ELF-1 (cell line): ENCODE data around the gene SMIM12.
"Not testable (repeated sequence)": the region's sequence is repeated elsewhere in the genome, so short reads cannot be mapped to it uniquely, and the experiment has no call there.

ENCODE experiments used
- DNase-seq: peaks from one replicate; pipeline ENCODE4 v3.0.0-alpha.2; 2016; ENCODE audit warnings: low read depth, low spot score

SMIM12 gene

GRCh38 chr1:34844252-34844634 lies 15.3 kb downstream of the SMIM12 start:
- peak; percentile 94 for DNase-seq

DNA sequence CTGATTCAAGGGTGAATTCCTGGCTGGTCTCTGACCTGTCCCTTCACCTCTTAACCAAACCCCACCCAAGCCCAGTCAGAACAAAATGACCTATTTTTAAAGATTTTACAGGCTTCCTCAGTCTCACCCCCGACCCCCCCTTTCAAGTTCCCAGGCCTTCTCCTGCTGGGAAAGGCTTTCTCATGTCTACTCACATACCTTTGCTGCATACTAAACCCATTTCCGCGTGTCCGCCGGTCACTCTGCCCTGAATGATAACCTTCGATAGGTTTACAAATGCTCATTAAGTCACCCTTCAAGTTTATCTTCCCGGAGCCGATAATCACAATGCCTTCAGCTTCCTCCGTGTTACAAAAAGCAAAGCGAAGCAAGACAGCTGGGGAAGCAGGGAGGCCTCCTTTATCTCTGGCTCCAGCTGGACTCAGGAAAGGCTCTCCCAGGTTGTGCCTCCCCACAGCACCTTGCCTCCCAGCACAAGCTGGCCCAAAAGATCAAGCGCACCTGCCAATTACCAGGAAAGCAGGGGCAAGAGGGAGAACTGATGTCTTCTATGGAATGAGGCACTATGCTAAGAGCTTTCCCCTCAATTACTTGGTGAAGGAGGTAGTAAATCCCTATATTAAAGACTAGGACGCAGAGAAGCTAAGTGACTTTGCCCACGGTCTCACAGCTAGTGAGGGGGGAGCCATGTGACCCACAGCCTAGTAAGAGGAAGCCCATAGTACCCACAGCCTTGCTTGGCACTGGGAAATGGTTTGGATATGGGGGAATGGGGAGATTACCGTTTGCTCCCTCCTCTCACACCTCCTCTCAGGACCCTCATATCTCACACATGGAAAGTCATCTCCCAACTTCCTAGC lies 15.9 kb downstream of the SMIM12 start:
- peak; percentile 38 for DNase-seq

- DNase-seq, result no peak
These were observed 16.6 kb downstream of the SMIM12 start for GRCh38 chr1:34842952-34843371.

- DNase-seq, result no peak
These were observed 17.5 kb downstream of the SMIM12 start for GRCh38 chr1:34842073-34842472.

DNA sequence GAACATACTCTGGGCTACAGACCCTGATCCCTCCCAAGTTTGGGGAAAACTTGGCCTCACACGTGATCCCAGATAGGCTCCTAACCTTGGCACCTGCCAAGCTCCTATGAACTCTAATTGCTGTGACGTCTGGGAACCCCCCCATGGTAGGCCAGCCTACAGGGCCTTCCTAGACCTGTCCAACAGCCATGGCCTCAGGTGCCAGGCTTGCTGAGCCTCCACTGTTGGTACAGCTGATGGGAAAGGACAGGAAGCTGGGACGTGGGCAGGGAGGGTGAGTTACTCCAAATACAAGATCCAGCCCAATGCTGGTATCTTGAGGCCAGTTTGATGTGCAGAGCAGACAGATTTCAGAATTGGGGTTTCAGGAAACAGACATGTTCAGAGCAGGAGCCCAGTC lies 19.1 kb downstream of the SMIM12 start:
- no peak for DNase-seq

DNA sequence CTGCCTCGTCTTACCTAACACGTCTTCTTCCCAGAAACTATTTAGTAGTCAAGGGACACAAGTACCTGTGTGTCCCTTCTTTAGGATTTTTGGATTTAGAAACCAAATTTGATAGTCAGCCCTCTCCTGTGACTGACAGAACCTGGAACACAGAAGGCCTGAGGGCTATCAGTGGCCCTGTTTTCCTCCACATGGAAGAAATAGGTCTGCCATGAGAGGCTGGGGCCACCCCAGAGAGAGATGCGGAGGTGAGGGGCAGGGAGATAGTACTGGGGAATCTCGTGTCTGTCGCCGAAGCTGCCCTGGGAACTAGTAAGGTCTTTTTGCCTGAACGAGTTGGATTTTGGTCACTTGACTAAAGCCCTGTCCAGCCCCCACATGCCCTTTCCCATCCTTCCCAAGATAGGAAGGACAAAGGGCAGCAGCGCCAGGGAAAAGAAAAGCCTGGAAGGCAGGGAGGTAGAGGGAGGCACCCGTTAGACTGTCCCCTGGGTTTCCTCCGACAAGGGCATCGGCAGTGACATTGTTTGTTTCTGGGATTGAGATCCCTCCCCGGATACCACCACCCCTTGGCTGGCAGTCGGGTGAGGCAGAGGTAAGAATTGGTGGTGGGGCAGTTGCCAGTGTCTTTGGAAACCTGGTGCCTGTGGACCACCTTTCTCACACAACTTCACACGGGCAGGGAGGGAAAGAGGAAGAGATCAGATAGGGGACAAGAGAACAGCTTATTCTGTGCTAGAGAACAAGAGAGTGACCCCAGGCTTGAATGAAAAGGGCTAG lies 19.8 kb downstream of the SMIM12 start:
- no peak for DNase-seq

- DNase-seq, result no peak
These were observed 25.8 kb downstream of the SMIM12 start for GRCh38 chr1:34833711-34834110.

- DNase-seq, result no peak
These were observed 27.8 kb downstream of the SMIM12 start for GRCh38 chr1:34831721-34832246.

DNA sequence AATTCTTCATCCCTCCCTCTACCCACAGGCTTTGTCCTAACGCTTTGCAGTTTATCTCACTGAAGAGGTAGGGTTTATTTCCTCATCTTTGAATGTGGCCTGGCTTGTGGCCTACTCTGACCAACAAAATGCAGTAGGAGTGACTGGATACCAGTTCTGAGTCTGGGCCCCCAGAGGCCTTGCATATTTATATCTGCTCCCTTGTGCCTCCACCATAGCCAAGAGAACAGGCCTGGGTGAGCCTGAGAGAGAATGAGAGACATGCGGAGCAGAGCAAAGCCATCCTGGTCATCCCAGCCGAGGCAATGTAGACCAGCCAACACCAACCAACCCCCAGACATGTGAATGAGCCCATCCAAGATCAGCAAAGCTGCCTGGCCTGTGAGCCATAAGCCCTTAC lies 30.3 kb downstream of the SMIM12 start:
- DNase-seq, result no peak

DNA sequence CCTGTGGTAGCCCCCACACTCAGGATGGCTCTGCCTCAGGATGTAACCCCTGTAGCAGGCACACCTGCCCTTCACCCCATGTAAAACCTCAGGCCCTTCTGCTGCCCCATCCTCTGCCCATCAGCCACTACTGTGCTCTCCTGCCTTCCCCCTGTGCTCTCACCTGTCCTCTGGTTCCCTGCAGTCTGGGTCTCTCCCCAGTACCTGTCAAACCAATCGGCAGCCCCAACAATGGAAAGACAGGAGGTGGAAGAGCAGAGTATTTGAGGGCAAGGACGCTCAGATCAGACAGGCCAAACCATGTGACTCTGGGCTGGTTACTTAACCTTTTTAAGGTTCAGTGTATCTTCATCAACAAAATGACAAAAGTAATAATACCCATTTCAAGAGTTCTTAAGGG lies 30.9 kb downstream of the SMIM12 start:
- DNase-seq, result no peak

GRCh38 chr1:34827341-34827941 lies 32.1 kb downstream of the SMIM12 start:
- DNase-seq, result no peak

DNA sequence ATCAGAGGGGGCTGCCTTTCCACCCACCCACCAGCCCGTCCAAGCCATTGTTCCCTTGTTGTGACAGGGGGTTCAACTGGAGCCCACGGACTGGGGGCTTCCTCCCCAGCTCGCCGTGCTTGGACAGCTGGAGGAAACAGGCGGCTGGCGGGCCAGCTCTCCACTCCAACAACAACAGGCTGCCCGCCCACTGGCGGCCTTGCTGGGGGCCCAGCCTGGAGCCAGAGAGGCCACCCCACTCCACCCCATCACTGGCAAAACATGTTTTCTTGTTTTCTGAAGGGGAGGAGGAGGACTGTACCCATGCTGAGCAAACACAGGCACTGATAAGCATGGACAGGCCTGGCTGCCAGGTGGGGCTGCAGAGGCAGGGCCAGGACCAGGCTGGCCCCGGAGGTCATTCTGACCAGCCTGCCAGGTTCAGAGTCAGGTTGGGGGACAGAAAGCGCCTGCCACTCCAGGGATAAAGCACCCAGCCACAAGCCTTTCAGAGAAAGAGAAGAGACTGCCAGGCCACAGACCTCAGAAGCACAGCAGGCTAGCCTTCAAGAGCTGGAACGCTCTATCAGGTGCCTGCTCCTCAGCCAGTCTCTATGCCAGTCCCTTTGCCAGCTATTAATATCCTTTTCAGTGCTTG lies 34.0 kb downstream of the SMIM12 start:
- peak; percentile 68 for DNase-seq

DNA sequence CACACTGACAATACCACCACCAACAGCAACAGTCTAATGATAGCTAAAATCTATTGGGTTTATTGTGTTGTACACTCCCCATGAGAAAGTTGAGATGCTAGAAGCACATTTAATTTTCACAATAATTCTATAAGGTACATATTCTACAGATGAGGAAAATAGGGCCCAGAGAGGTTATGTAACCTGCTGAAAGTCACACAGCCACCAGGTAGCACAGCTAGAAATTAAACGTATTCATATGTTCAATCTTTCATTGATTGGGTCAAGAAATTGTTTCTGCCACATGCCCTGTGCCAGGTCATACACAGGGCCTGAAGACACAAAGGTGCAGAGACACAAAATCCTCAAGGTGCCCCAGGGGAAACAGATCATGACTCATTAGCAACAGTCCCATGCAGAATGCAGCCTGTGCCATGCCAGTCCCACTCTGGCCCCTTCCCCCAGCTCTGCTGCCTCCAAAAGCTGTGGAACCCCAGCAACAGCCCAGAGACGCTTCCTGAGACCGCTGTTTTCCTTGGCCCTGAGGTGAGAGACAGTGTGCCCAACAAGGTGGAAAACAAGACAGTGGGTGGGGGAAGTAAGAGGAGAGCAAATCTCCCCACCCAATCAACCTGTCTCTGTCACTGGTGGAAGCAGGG lies 34.6 kb downstream of the SMIM12 start:
- no peak for DNase-seq

GRCh38 chr1:34822202-34822601 lies 37.3 kb downstream of the SMIM12 start:
- no peak for DNase-seq

- not testable (repeated sequence) for DNase-seq
These were observed 40.7 kb downstream of the SMIM12 start for GRCh38 chr1:34818862-34819261.

GRCh38 chr1:34816778-34817177 lies 42.8 kb downstream of the SMIM12 start:
- DNase-seq, result no peak

- DNase-seq, result no peak
These were observed 43.2 kb downstream of the SMIM12 start for GRCh38 chr1:34816332-34816731.

DNA sequence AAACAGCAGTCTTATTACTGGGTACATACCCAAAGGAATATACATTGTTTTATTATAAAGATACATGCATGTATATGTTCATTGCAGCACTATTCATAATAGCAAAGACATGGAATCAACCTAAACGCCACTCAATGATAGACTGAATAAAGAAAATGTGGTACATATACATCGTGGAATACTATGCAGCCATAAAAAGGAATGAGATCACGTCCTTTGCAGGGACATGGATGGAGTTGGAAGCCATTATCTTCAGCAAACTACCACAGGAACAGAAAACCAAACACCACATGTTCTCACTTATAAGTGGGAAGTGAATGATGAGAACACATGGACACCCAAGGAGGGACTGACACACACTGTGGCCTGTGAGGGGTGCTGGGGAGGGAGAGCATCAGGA lies 48.8 kb downstream of the SMIM12 start:
- DNase-seq, result not testable (repeated sequence)

- no peak for DNase-seq
These were observed 51.3 kb downstream of the SMIM12 start for GRCh38 chr1:34808051-34808810.

DNA sequence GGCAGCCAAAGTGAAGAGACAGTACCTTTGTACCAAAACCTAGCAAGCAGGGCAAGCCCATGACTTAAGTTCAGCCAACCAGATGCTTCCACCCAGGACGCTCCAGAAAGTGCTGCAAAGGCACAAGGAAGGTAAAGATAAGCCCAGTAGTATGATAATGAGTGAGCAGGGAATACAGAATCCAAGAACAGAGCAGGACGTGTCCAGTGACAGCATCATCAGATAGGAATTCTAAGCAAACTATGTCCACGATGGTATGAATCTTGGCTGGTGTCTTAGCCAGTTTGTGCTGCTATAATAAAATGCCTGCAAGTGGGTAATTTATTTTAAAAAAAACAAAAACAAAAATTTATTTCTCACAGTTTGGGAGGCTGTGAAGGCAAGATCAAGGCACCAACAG lies 53.2 kb downstream of the SMIM12 start:
- DNase-seq, result no peak
